Keratinocyte (primary cell): ENCODE measurements around the gene TDP2. TPM values are rescaled to one million over a fixed set of nuclear protein-coding genes. Genes with fewer than 3 reads are reported as not detected.

ENCODE experiments used
- DNase-seq: peaks from one replicate; pipeline ENCODE4 v3.0.0-alpha.2; 2011; ENCODE audit warnings: low read depth, missing footprints, low spot score
- FAIRE-seq: peaks from 2 replicates; lab custom pipeline; 2011; peaks lifted over from hg19 to GRCh38; lab: Jason Lieb, UNC
- H2AFZ ChIP-seq: 2 replicates; pipeline ENCODE4 v1.6.0; 2012; ENCODE audit warnings: low read length, control low read depth, inconsistent platforms; ENCODE audit not compliant: control insufficient read depth
- H3K27ac ChIP-seq: 2 replicates; pipeline ENCODE4 v1.5.1; 2011; ENCODE audit warnings: low read length; ENCODE audit not compliant: control insufficient read depth, insufficient read depth
- H3K27me3 ChIP-seq: 3 replicates; pipeline ENCODE4 v1.6.0; 2011; ENCODE audit warnings: low read length; ENCODE audit not compliant: control insufficient read depth, insufficient read depth; ENCODE audit errors: extremely low read depth
- H3K36me3 ChIP-seq, 2 experiments: 2 replicates in 1 of 2; 3 replicates in 1 of 2; pipeline ENCODE4 v1.5.1; 2011; ENCODE audit warnings: low read length in 2 of 2, mild to moderate bottlenecking in 1 of 2; ENCODE audit not compliant: control insufficient read depth in 2 of 2, insufficient read depth in 2 of 2; ENCODE audit errors: extremely low read depth in 1 of 2
- H3K4me1 ChIP-seq: 3 replicates; pipeline ENCODE4 v1.5.1; 2011; ENCODE audit warnings: low read length; ENCODE audit not compliant: control insufficient read depth, insufficient read depth; ENCODE audit errors: extremely low read depth
- H3K4me2 ChIP-seq: 3 replicates; pipeline ENCODE4 v1.6.0; 2011; ENCODE audit warnings: low read depth, low read length; ENCODE audit not compliant: control insufficient read depth, insufficient read depth; ENCODE audit errors: extremely low read depth
- H3K4me3 ChIP-seq, 3 experiments: fragments of 200-600 bp in 1 of 3; sonication (generic) in 1 of 3; 2 replicates in 2 of 3; 3 replicates in 1 of 3; pipeline ENCODE4 v1.5.1; 2011 to 2016; ENCODE audit warnings: low read length in 3 of 3, mild to moderate bottlenecking in 3 of 3, control low read depth in 2 of 3, inconsistent platforms in 1 of 3, low read depth in 1 of 3, mixed read lengths in 1 of 3, mixed run types in 1 of 3, moderate library complexity in 1 of 3; ENCODE audit not compliant: control insufficient read depth in 2 of 3, insufficient read depth in 2 of 3; ENCODE audit errors: extremely low read depth in 1 of 3
- H3K79me2 ChIP-seq: 2 replicates; pipeline ENCODE4 v1.6.0; 2012; ENCODE audit warnings: low read length; ENCODE audit not compliant: control insufficient read depth, insufficient read depth
- H3K9ac ChIP-seq: 3 replicates; pipeline ENCODE4 v1.6.0; 2011; ENCODE audit warnings: low read length; ENCODE audit not compliant: control insufficient read depth, insufficient read depth; ENCODE audit errors: extremely low read depth
- H3K9me1 ChIP-seq: 3 replicates; pipeline ENCODE4 v1.6.0; 2011; ENCODE audit warnings: low read length; ENCODE audit not compliant: control insufficient read depth, insufficient read depth; ENCODE audit errors: extremely low read depth
- H3K9me3 ChIP-seq: 2 replicates; pipeline ENCODE4 v1.5.1; 2012; ENCODE audit warnings: low read depth, low read length; ENCODE audit not compliant: control insufficient read depth
- H4K20me1 ChIP-seq: 3 replicates; pipeline ENCODE4 v1.6.0; 2011; ENCODE audit warnings: low read length; ENCODE audit not compliant: control insufficient read depth, insufficient read depth; ENCODE audit errors: extremely low read depth
- CTCF ChIP-seq, 3 experiments: IDR thresholded peaks in 1 of 3; conservative IDR thresholded peaks in 1 of 3; optimal IDR thresholded peaks in 1 of 3; 2 replicates in 2 of 3; 3 replicates in 1 of 3; pipeline versions ENCODE3 to v1.5.1; 2011; ENCODE audit warnings: low read length in 3 of 3, mild to moderate bottlenecking in 3 of 3, moderate library complexity in 2 of 3, control low read depth in 1 of 3, inconsistent platforms in 1 of 3; ENCODE audit not compliant: insufficient read depth in 2 of 3; ENCODE audit errors: extremely low read depth in 1 of 3
- EZH2 ChIP-seq: IDR thresholded peaks from one replicate; pipeline ENCODE4 v1.6.1; 2012; ENCODE audit warnings: inconsistent platforms, mild to moderate bottlenecking, low read length, moderate library complexity
- dilution Hi-C: fragments of 300-500 bp; cut with MboI; formaldehyde crosslinking; loops from one replicate; pipeline ENCODE4 v1.7.0; 2020; ENCODE audit warnings: low sequenced_read_pairs; ENCODE audit not compliant: extremely low pct_ligation_motif_present
- polyA plus RNA-seq, 5 experiments: library from polyadenylated mRNA; depleted of rRNA in 3 of 5; stranded (reverse) in 3 of 5; stranded (forward) in 1 of 5; unstranded in 1 of 5; fragments of >200 nt; gene quantifications; 1 replicate in 1 of 5; 2 replicates in 3 of 5; 3 replicates in 1 of 5; pipeline versions ENCODE4 v1.2.1 to v1.2.3, GENCODE V29; 2011 to 2012; ENCODE audit warnings: missing spikeins in 2 of 5, low read depth in 1 of 5, low replicate concordance in 1 of 5

The TDP2 gene
- polyA plus RNA-seq, 1 donor (not counting 4 experiments of a cell fraction or from before 2014, with no cell fraction given), result 39.8 TPM

GRCh38 chr6:24664046-24664987 lies 2.4 kb downstream of the TDP2 start:
- DNase-seq (no peak), FAIRE-seq (no peak)
- Histone ChIP-seq H3K4me1 (peaks cover 17% of the 10 kb centered on the region), H3K9me1 (no peaks in the 10 kb centered on the region), H3K9me3 (no peaks in the 10 kb centered on the region), H3K9ac (no peak overlapping the region), H3K79me2 (peaks cover 41% of the 10 kb centered on the region), H3K4me2 (no peak overlapping the region), H3K36me3 (peaks cover 10 to 12% of the 10 kb centered on the region in 2 experiments), H3K27ac (no peak overlapping the region), H3K4me3 (no peak overlapping the region), H2AFZ (no peak overlapping the region), H4K20me1 (no peaks in the 10 kb centered on the region), H3K27me3 (no peaks in the 10 kb centered on the region)
- dilution Hi-C loops, result no loop called here
- TF ChIP-seq CTCF (optimal IDR thresholded peaks at IDR 0.05 in 1 of 3, IDR thresholded peaks at IDR 0.05 in 1 of 3, conservative IDR thresholded peaks at IDR 0.05 in 1 of 3; ENCODE audit: extremely low read depth in 1 of 3, insufficient read depth in 2 of 3, low read length in 3 of 3) (no peak), EZH2 (no peak)

- no peaks in the 10 kb centered on the region for H4K20me1 ChIP-seq
- H3K4me3 ChIP-seq, result no peak overlapping the region
- TF ChIP-seq CTCF (optimal IDR thresholded peaks at IDR 0.05 in 1 of 3, IDR thresholded peaks at IDR 0.05 in 1 of 3, conservative IDR thresholded peaks at IDR 0.05 in 1 of 3; ENCODE audit: extremely low read depth in 1 of 3, insufficient read depth in 2 of 3, low read length in 3 of 3) (no peak), EZH2 (no peak)
- H3K27ac ChIP-seq, result no peak overlapping the region
- DNase-seq (no peak), FAIRE-seq (no peak)
- H3K9ac ChIP-seq, result no peak overlapping the region
- no peak overlapping the region for H3K4me2 ChIP-seq
- H3K36me3 ChIP-seq, result peaks cover 12 to 13% of the 10 kb centered on the region in 2 experiments
- no peaks in the 10 kb centered on the region for H3K9me1 ChIP-seq
- no peaks in the 10 kb centered on the region for H3K9me3 ChIP-seq
- H3K79me2 ChIP-seq, result peaks cover 41% of the 10 kb centered on the region
- H2AFZ ChIP-seq, result no peak overlapping the region
- dilution Hi-C loops, result no loop called here
- H3K4me1 ChIP-seq, result peaks cover 19% of the 10 kb centered on the region
- no peaks in the 10 kb centered on the region for H3K27me3 ChIP-seq
Observed at GRCh38 chr6:24663189-24663588, 3.5 kb downstream of the TDP2 start.
